GM21367 (cell line): Measurements from ENCODE around the gene C11orf97.
"Not testable (repeated sequence)": the region's sequence is repeated elsewhere in the genome, so short reads cannot be mapped to it uniquely, and the experiment has no call there.

Experiments used
- ATAC-seq: cut with Tn5 transposase; IDR thresholded peaks from one replicate; pipeline ENCODE4 v1.9.1; 2021; ENCODE audit not compliant: unreplicated experiment

The C11orf97 gene

GRCh38 chr11:94555752-94556329 is 43.6 kb downstream of the C11orf97 start:
- not testable (repeated sequence) for ATAC-seq

GRCh38 chr11:94557421-94557820 is 45.2 kb downstream of the C11orf97 start:
- ATAC-seq: no peak

GRCh38 chr11:94557992-94558391 is 45.7 kb downstream of the C11orf97 start:
- ATAC-seq: no peak

GRCh38 chr11:94558468-94558867 is 46.2 kb downstream of the C11orf97 start:
- ATAC-seq: no peak

- ATAC-seq: no peak
Measured at GRCh38 chr11:94558932-94559331, 46.7 kb downstream of the C11orf97 start.

GRCh38 chr11:94559361-94559760 is 47.1 kb downstream of the C11orf97 start:
- ATAC-seq: no peak

GRCh38 chr11:94560834-94561233 is 48.6 kb downstream of the C11orf97 start:
- ATAC-seq: no peak

- ATAC-seq: no peak
Measured at GRCh38 chr11:94563176-94563847, 51.1 kb downstream of the C11orf97 start.

GRCh38 chr11:94563848-94564467 is 51.7 kb downstream of the C11orf97 start:
- no peak for ATAC-seq

- no peak for ATAC-seq
Measured at GRCh38 chr11:94567181-94567670, 55.0 kb downstream of the C11orf97 start, which contains the start of gene PIWIL4. Gene PIWIL4, plus strand, starts transcription at chr11:94567368. Its CDS starts 151 bp downstream, at chr11:94567519.

GRCh38 chr11:94568200-94568599 is 55.9 kb downstream of the C11orf97 start:
- no peak for ATAC-seq

- ATAC-seq: no peak
Measured at GRCh38 chr11:94568717-94569116, 56.5 kb downstream of the C11orf97 start.

GRCh38 chr11:94572975-94573374 is 60.7 kb downstream of the C11orf97 start:
- ATAC-seq: not testable (repeated sequence)

- no peak for ATAC-seq
Measured at GRCh38 chr11:94574193-94574961, 62.1 kb downstream of the C11orf97 start.

- ATAC-seq: no peak
Measured at GRCh38 chr11:94576306-94576705, 64.0 kb downstream of the C11orf97 start.

GRCh38 chr11:94577841-94578240 is 65.6 kb downstream of the C11orf97 start:
- no peak for ATAC-seq
